Adipocyte (in vitro differentiated cells): ENCODE measurements around the gene TRPV6.

Source experiments
- DNase-seq: peaks from one replicate; pipeline ENCODE4 v3.0.0-alpha.2; 2015; ENCODE audit warnings: low read depth
- H3K27me3 ChIP-seq: replicated peaks from 2 replicates; pipeline ENCODE4 v1.7.0; 2013; ENCODE audit warnings: mild to moderate bottlenecking, low read length, moderate library complexity; ENCODE audit not compliant: control insufficient read depth, insufficient read depth
- H3K36me3 ChIP-seq: 2 replicates; pipeline ENCODE4 v1.7.0; 2013; ENCODE audit warnings: low read length, mild to moderate bottlenecking, moderate library complexity; ENCODE audit not compliant: control insufficient read depth, insufficient read depth, severe bottlenecking
- H3K4me1 ChIP-seq: 2 replicates; pipeline ENCODE4 v1.7.0; 2013; ENCODE audit warnings: mild to moderate bottlenecking, low read length, moderate library complexity; ENCODE audit not compliant: control insufficient read depth, insufficient read depth
- H3K4me3 ChIP-seq: 2 replicates; pipeline ENCODE4 v1.7.0; 2013; ENCODE audit warnings: mild to moderate bottlenecking, low read length, moderate library complexity
- H3K9ac ChIP-seq: 2 replicates; pipeline ENCODE4 v1.7.0; 2013; ENCODE audit warnings: mild to moderate bottlenecking, low read length, moderate library complexity
- H3K9me3 ChIP-seq: 2 replicates; pipeline ENCODE4 v1.7.0; 2013; ENCODE audit warnings: mild to moderate bottlenecking, low read length, moderate library complexity; ENCODE audit not compliant: control insufficient read depth

Gene TRPV6

GRCh38 chr7:142873281-142873784 lies 12.2 kb downstream of the TRPV6 start:
- H3K27me3 ChIP-seq = peaks cover 20% of the 10 kb centered on the region
- no peak overlapping the region for H3K4me3 ChIP-seq
- H3K9ac ChIP-seq = no peak overlapping the region
- no peaks in the 10 kb centered on the region for H3K9me3 ChIP-seq
- peaks cover under 1% of the 10 kb centered on the region for H3K36me3 ChIP-seq
- DNase-seq = peak; percentile 29
- no peaks in the 10 kb centered on the region for H3K4me1 ChIP-seq

GRCh38 chr7:142872106-142872675 lies 13.4 kb downstream of the TRPV6 start:
- no peaks in the 10 kb centered on the region for H3K4me1 ChIP-seq
- no peak for DNase-seq
- H3K27me3 ChIP-seq = peaks cover 16% of the 10 kb centered on the region
- no peak overlapping the region for H3K9ac ChIP-seq
- peaks cover 3% of the 10 kb centered on the region for H3K36me3 ChIP-seq
- H3K4me3 ChIP-seq = no peak overlapping the region
- H3K9me3 ChIP-seq = no peaks in the 10 kb centered on the region

- no peaks in the 10 kb centered on the region for H3K9me3 ChIP-seq
- H3K4me3 ChIP-seq = no peak overlapping the region
- H3K4me1 ChIP-seq = no peaks in the 10 kb centered on the region
- DNase-seq = no peak
- H3K9ac ChIP-seq = no peak overlapping the region
- H3K36me3 ChIP-seq = peaks cover 3% of the 10 kb centered on the region
- peaks cover 11% of the 10 kb centered on the region for H3K27me3 ChIP-seq
Measured at GRCh38 chr7:142871260-142872105, 14.1 kb downstream of the TRPV6 start.

GRCh38 chr7:142870566-142871259 lies 14.8 kb downstream of the TRPV6 start:
- Histone ChIP-seq H3K4me3 (no peak overlapping the region), H3K27me3 (peaks cover 5% of the 10 kb centered on the region), H3K36me3 (peaks cover 3% of the 10 kb centered on the region), H3K9me3 (no peaks in the 10 kb centered on the region), H3K9ac (no peak overlapping the region), H3K4me1 (no peaks in the 10 kb centered on the region)
- no peak for DNase-seq

- H3K4me3 ChIP-seq = no peak overlapping the region
- DNase-seq = no peak
- H3K36me3 ChIP-seq = peaks cover 3% of the 10 kb centered on the region
- no peaks in the 10 kb centered on the region for H3K9me3 ChIP-seq
- H3K4me1 ChIP-seq = no peaks in the 10 kb centered on the region
- H3K27me3 ChIP-seq = peaks cover 1% of the 10 kb centered on the region
- no peak overlapping the region for H3K9ac ChIP-seq
Measured at GRCh38 chr7:142870147-142870559, 15.4 kb downstream of the TRPV6 start.

GRCh38 chr7:142869434-142869833 lies 16.1 kb downstream of the TRPV6 start:
- DNase-seq = no peak
- Histone ChIP-seq H3K4me1 (no peaks in the 10 kb centered on the region), H3K4me3 (no peak overlapping the region)

GRCh38 chr7:142868986-142869415 lies 16.5 kb downstream of the TRPV6 start:
- Histone ChIP-seq H3K9ac (no peak overlapping the region), H3K9me3 (no peaks in the 10 kb centered on the region), H3K27me3 (no peaks in the 10 kb centered on the region), H3K4me1 (no peaks in the 10 kb centered on the region), H3K36me3 (peaks cover 7% of the 10 kb centered on the region), H3K4me3 (no peak overlapping the region)
- DNase-seq = no peak

More at GRCh38 chr7:142869434-142869833, 16.1 kb downstream of the TRPV6 start:
- Histone ChIP-seq H3K27me3 (no peaks in the 10 kb centered on the region), H3K36me3 (peaks cover 3% of the 10 kb centered on the region), H3K9ac (no peak overlapping the region), H3K9me3 (no peaks in the 10 kb centered on the region)

GRCh38 chr7:142868188-142868985 lies 17.2 kb downstream of the TRPV6 start:
- Histone ChIP-seq H3K27me3 (no peaks in the 10 kb centered on the region), H3K4me1 (no peaks in the 10 kb centered on the region), H3K9ac (no peak overlapping the region), H3K9me3 (no peaks in the 10 kb centered on the region), H3K36me3 (peaks cover 11% of the 10 kb centered on the region), H3K4me3 (no peak overlapping the region)
- no peak for DNase-seq

GRCh38 chr7:142867398-142868187 lies 18.0 kb downstream of the TRPV6 start:
- Histone ChIP-seq H3K4me3 (no peak overlapping the region), H3K9me3 (no peaks in the 10 kb centered on the region), H3K4me1 (no peaks in the 10 kb centered on the region), H3K27me3 (peaks cover 3% of the 10 kb centered on the region), H3K36me3 (peaks cover 17% of the 10 kb centered on the region), H3K9ac (no peak overlapping the region)
- DNase-seq = no peak

- Histone ChIP-seq H3K4me3 (no peak overlapping the region), H3K4me1 (no peaks in the 10 kb centered on the region), H3K27me3 (peaks cover 3% of the 10 kb centered on the region), H3K36me3 (peaks cover 21% of the 10 kb centered on the region), H3K9ac (no peak overlapping the region), H3K9me3 (no peaks in the 10 kb centered on the region)
- no peak for DNase-seq
Measured at GRCh38 chr7:142867097-142867378, 18.5 kb downstream of the TRPV6 start.
